Thoracic aorta (tissue), 2 donors: ENCODE measurements around the gene SYT9. TPM values are rescaled to one million over a fixed set of nuclear protein-coding genes. Genes with fewer than 3 reads are reported as not detected.

Experiments
- ATAC-seq: fragments of 150-250 bp; one replicate; pipeline ENCODE4 v1.8.0; 2017; ENCODE audit warnings: low read depth; ENCODE audit not compliant: insufficient number of reproducible peaks, low FRiP score
- DNase-seq: peaks from one replicate; pipeline ENCODE4 v3.0.0-alpha.2; 2020; ENCODE audit warnings: low spot score
- H3K27ac ChIP-seq, 2 donors: fragments of 200-600 bp; sonication (generic); 1 replicate in 1 of 2; 2 replicates in 1 of 2; pipeline ENCODE4 v1.5.1; 2016; ENCODE audit warnings: mild to moderate bottlenecking in 2 of 2, moderate library complexity in 2 of 2
- H3K27me3 ChIP-seq: fragments of 200-600 bp; sonication (generic); replicated peaks from 2 replicates; pipeline ENCODE4 v1.6.0; 2016; ENCODE audit warnings: mild to moderate bottlenecking; ENCODE audit not compliant: insufficient read depth
- H3K36me3 ChIP-seq: fragments of 200-600 bp; sonication (generic); one replicate; pipeline ENCODE4 v1.5.1; 2016
- H3K4me1 ChIP-seq, 2 donors: fragments of 200-600 bp; sonication (generic); 1 replicate in 1 of 2; 2 replicates in 1 of 2; pipeline versions ENCODE4 v1.5.1 to v1.6.0; 2016; ENCODE audit warnings: low read depth in 2 of 2, mild to moderate bottlenecking in 1 of 2; ENCODE audit not compliant: control insufficient read depth in 1 of 2
- H3K4me3 ChIP-seq: fragments of 200-600 bp; sonication (generic); 2 replicates; pipeline ENCODE4 v1.5.1; 2016; ENCODE audit warnings: mild to moderate bottlenecking
- H3K9me3 ChIP-seq: fragments of 200-600 bp; sonication (generic); 2 replicates; pipeline ENCODE4 v1.5.1; 2016
- CTCF ChIP-seq: fragments of 200-600 bp; sonication (generic); IDR thresholded peaks from one replicate; pipeline ENCODE4 v1.5.1; 2019; ENCODE audit warnings: antibody characterized with exemption
- total RNA-seq, 2 donors: library from RNA; depleted of rRNA; stranded (reverse); fragments of >200 nt; gene quantifications; one replicate each; pipeline versions ENCODE4 v1.1.0 to v1.2.3, GENCODE V29; 2016

SYT9 gene
- not detected for total RNA-seq

GRCh38 chr11:7251836-7252682, at the start of gene SYT9:
TSS of gene SYT9 (plus strand) at chr11:7251904. CDS start at chr11:7252187, 283 bp downstream.
- no peak for DNase-seq

GRCh38 chr11:7202412-7202811, 49.3 kb upstream of the SYT9 start:
- ATAC-seq (no peak), DNase-seq (no peak)
- Histone ChIP-seq H3K4me3 (no peak overlapping the region), H3K36me3 (no peaks in the 10 kb centered on the region), H3K27me3 (no peaks in the 10 kb centered on the region), H3K27ac (no peak overlapping the region), H3K9me3 (no peaks in the 10 kb centered on the region), H3K4me1 (no peaks in the 10 kb centered on the region)
- no peak for TF ChIP-seq CTCF

More at GRCh38 chr11:7251836-7252682, at the start of gene SYT9:
- Histone ChIP-seq H3K27me3 (no peaks in the 10 kb centered on the region), H3K36me3 (no peaks in the 10 kb centered on the region), H3K27ac (no peak within 1 kb of the TSS), H3K4me3 (peak within 1 kb of the TSS; percentile 70), H3K9me3 (no peaks in the 10 kb centered on the region), H3K4me1 (peaks cover 5 to 14% of the 10 kb centered on the region in 2 donors)
- no peak for ATAC-seq
- no peak for TF ChIP-seq CTCF

GRCh38 chr11:7204778-7205177, 46.9 kb upstream of the SYT9 start:
- Histone ChIP-seq H3K27me3 (no peaks in the 10 kb centered on the region), H3K9me3 (no peaks in the 10 kb centered on the region), H3K4me3 (no peak overlapping the region), H3K4me1 (no peaks in the 10 kb centered on the region), H3K27ac (no peak overlapping the region), H3K36me3 (no peaks in the 10 kb centered on the region)
- ATAC-seq (no peak), DNase-seq (no peak)
- TF ChIP-seq CTCF: no peak

- H3K36me3 ChIP-seq: no peaks in the 10 kb centered on the region
- H3K4me1 ChIP-seq: no peaks in the 10 kb centered on the region
- no peak for TF ChIP-seq CTCF
- no peak for ATAC-seq
- no peak overlapping the region for H3K4me3 ChIP-seq
- H3K27ac ChIP-seq: no peak overlapping the region
- H3K27me3 ChIP-seq: no peaks in the 10 kb centered on the region
- DNase-seq: no peak
- no peaks in the 10 kb centered on the region for H3K9me3 ChIP-seq
These were observed 43.3 kb upstream of the SYT9 start for GRCh38 chr11:7208391-7208790.

- ATAC-seq: no peak
- H3K36me3 ChIP-seq: no peaks in the 10 kb centered on the region
- no peaks in the 10 kb centered on the region for H3K4me1 ChIP-seq
- H3K9me3 ChIP-seq: no peaks in the 10 kb centered on the region
- TF ChIP-seq CTCF: no peak
- no peak overlapping the region for H3K27ac ChIP-seq
- H3K4me3 ChIP-seq: no peak overlapping the region
- DNase-seq: no peak
- H3K27me3 ChIP-seq: no peaks in the 10 kb centered on the region
These were observed 32.2 kb upstream of the SYT9 start for GRCh38 chr11:7219491-7219890.
